ENCODE measurements around the gene VAT1. TPM values are rescaled to one million over a fixed set of nuclear protein-coding genes. Genes with fewer than 3 reads are reported as not detected.
A peak's percentile ranks its signal among the peaks of the same experiment; 100 is the strongest.

VAT1 gene
- total and polyA plus RNA-seq, 2 of the 13 experiments (the other 11 are each of a cell fraction or from before 2014, with no cell fraction given): 143 to 205 TPM

GRCh38 chr17:43010667-43011308 lies 11.4 kb downstream of the VAT1 start (continued):
- 0 out of 2 replicates have a peak, but pooled peaks have one; percentile 60 for TF ChIP-seq UBTF (CRISPR knock-in tag; IDR thresholded peaks at IDR 0.05)
- TF ChIP-seq TCF7 (IDR thresholded peaks at IDR 0.05; ENCODE audit: low read depth): peak; percentile 67; the same call in 1 of the 2 replicates
- TF ChIP-seq ZNF484 (CRISPR knock-in tag; IDR thresholded peaks at IDR 0.05; ENCODE audit: borderline replicate concordance, low read depth): no peak
- no peak for TF ChIP-seq KDM4B (CRISPR knock-in tag; IDR thresholded peaks at IDR 0.05)
- no peak for TF ChIP-seq DNMT3B (CRISPR knock-in tag; conservative IDR thresholded peaks at IDR 0.05)
- TF ChIP-seq GABPB1 (CRISPR knock-in tag; IDR thresholded peaks at IDR 0.05): peak; percentile 17; the same call in 1 of the 2 replicates
- TF ChIP-seq MAX (IDR thresholded peaks at IDR 0.05): peak; percentile 73
- 0 out of 2 replicates have a peak, but pooled peaks have one; percentile 12 for TF ChIP-seq SKIL (CRISPR knock-in tag; IDR thresholded peaks at IDR 0.05; ENCODE audit: borderline replicate concordance)
- TF ChIP-seq KDM5A (IDR thresholded peaks at IDR 0.05; ENCODE audit: borderline replicate concordance, low read length): peak; percentile 34; the same call in 1 of the 2 replicates
- TF ChIP-seq GFI1 (CRISPR knock-in tag; IDR thresholded peaks at IDR 0.05; ENCODE audit: borderline replicate concordance): peak; percentile 49; the same call in 1 of the 2 replicates
- TF ChIP-seq ZFP36L2 (CRISPR knock-in tag; IDR thresholded peaks at IDR 0.05): no peak
- TF ChIP-seq, protein P1, sequence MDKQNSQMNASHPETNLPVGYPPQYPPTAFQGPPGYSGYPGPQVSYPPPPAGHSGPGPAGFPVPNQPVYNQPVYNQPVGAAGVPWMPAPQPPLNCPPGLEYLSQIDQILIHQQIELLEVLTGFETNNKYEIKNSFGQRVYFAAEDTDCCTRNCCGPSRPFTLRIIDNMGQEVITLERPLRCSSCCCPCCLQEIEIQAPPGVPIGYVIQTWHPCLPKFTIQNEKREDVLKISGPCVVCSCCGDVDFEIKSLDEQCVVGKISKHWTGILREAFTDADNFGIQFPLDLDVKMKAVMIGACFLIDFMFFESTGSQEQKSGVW (CRISPR knock-in tag; IDR thresholded peaks at IDR 0.05; ENCODE audit: borderline replicate concordance): no peak
- no peak for TF ChIP-seq TSC22D2 (CRISPR knock-in tag; IDR thresholded peaks at IDR 0.05; ENCODE audit: borderline replicate concordance)
- TF ChIP-seq ETV5 (CRISPR knock-in tag; IDR thresholded peaks at IDR 0.05; ENCODE audit: borderline replicate concordance): peak; percentile 82; the same call in 1 of the 2 replicates
- 0 out of 4 replicates have a peak, but pooled peaks of 1 of the 2 experiments have one; percentile 35 for TF ChIP-seq NR2F1 (CRISPR knock-in tag; IDR thresholded peaks at IDR 0.05)
- no peak for TF ChIP-seq ZNF326 (CRISPR knock-in tag; IDR thresholded peaks at IDR 0.05; ENCODE audit: borderline replicate concordance)
- no peak for TF ChIP-seq ZNF552 (CRISPR knock-in tag; IDR thresholded peaks at IDR 0.05; ENCODE audit: borderline replicate concordance)
- peak; percentile 64; the same call in 1 of the 2 replicates for TF ChIP-seq KAT8 (CRISPR knock-in tag; IDR thresholded peaks at IDR 0.05)
- 0 out of 2 replicates have a peak, but pooled peaks have one; percentile 40 for TF ChIP-seq KLF15 (CRISPR knock-in tag; IDR thresholded peaks at IDR 0.05; ENCODE audit: borderline replicate concordance)
- no peak for TF ChIP-seq ZNF530 (CRISPR knock-in tag; IDR thresholded peaks at IDR 0.05; ENCODE audit: low read depth)
- no peak for TF ChIP-seq ELF1 (CRISPR knock-in tag; IDR thresholded peaks at IDR 0.05)
- TF ChIP-seq RARA (CRISPR knock-in tag; IDR thresholded peaks at IDR 0.05): peak; percentile 84
- TF ChIP-seq IKZF1 (IDR thresholded peaks at IDR 0.05): no peak
- no peak for TF ChIP-seq GTF2F1 (IDR thresholded peaks at IDR 0.05; ENCODE audit: low read length)
- TF ChIP-seq AHR (CRISPR knock-in tag; IDR thresholded peaks at IDR 0.05): no peak
- peak; percentile 69; the same call in 1 of the 2 replicates for TF ChIP-seq FOXK2 (IDR thresholded peaks at IDR 0.05)
- TF ChIP-seq CHD2 (IDR thresholded peaks at IDR 0.05; ENCODE audit: low read depth, low read length): no peak
